Pulmonary artery endothelial cell (primary cell): Measurements from ENCODE around the gene SLFN12L. TPM values are rescaled to one million over a fixed set of nuclear protein-coding genes. Genes with fewer than 3 reads are reported as not detected.
"Not testable (repeated sequence)": the region's sequence is repeated elsewhere in the genome, so short reads cannot be mapped to it uniquely, and the experiment has no call there.

Experiments used
- DNase-seq: peaks from one replicate; pipeline ENCODE4 v3.0.0-alpha.2; 2011; ENCODE audit warnings: low read depth, low spot score
- total RNA-seq: library from RNA; depleted of rRNA; stranded (reverse); fragments of >200 nt; gene quantifications from 2 replicates; pipeline ENCODE4 v1.2.3, GENCODE V29; 2014

The SLFN12L gene
- total RNA-seq, 1 donor from 2014 or later = 0.07 TPM

DNA sequence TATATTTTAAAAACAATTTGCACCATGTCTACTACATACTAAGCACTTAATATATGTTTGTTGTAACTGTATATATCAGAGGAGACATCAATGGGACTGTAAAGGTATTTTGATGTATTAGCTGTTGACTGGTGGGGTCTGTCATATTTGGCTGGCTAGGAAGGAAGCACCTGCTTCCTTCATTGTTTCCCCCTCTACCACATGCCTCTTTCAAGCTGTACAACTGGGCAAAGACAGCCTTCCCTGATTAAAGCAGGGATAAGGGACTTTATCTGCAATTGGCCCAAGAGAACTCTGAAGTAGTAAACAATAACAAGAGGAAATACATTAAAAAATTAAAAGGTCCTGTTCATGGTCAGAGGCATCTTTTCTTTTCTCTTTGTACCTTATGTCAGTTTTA is 5.5 kb upstream of the SLFN12L start:
- DNase-seq = peak; percentile 63

DNA sequence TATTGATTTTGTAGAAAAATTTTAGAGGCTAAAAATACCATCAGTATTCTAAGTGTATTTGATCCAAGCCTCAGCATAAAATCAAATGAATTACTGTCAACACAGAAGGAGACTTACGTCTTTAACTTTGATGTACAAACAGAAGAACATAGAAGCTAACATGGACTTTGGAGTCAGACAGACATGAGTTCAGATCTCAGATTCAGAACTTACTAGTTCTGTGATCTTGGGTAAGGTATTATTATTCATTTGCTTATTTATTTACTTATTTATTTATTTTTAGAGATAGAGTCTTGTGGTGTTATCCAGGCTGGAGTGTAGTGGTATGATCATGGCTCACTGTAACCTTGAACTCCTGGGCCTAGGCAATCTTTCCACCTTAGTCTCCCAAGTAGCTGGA is 4.0 kb upstream of the SLFN12L start:
- no peak for DNase-seq

DNA sequence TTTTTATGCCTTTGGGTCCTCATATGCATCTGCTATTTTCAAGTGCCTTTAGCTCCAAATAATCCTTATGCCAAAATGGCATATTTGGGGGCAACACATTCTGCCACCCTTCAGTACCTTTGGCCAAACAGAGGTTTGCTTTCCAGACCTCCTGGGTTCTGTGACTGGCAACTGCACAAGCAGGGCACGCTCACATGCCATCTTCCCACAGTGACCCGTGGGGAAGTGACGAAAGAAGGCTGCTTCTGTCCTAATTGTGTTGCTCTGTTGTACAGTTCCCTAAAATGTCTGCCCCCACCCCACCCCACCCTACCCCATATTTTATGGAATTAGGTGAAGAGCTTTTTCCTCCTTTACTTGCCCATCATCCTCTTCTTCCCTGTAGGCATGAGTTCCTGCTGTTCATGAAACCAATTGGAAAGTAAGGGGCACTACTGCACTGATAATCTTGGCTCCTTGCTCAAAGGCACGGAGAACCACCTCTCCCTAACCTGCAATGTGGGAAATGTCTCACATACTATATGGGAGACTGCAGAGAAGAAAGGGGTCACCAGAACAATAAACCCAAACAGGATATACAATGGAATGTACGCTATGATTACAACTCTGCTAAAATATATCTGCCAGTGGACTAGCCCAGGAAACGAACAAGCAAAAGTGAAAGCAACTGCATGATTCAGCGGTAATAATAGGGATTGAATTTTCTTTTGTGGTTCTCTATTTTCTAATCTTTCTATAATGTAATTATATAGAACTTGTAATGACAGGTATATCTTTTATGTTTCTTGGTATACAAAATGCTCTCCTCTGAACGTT is 3.3 kb upstream of the SLFN12L start:
- DNase-seq = peak; percentile 70

DNA sequence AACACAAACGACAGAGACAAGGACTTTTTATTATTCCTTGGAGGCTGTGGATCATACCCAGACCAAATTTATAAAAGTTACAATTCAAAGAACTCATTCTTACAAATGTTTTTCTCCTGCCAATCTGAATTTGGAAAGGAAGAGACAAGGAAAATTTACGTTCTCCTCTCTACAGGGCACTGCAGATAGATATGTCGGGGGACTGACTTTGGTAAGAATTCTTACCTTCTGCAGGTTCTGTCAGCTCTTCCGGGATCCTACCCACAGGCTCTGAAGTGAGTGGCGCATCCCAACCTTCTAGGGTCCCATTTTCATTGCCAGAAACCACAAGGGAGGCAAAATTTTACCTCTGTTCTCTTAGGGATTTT is 2.2 kb upstream of the SLFN12L start:
- no peak for DNase-seq

DNA sequence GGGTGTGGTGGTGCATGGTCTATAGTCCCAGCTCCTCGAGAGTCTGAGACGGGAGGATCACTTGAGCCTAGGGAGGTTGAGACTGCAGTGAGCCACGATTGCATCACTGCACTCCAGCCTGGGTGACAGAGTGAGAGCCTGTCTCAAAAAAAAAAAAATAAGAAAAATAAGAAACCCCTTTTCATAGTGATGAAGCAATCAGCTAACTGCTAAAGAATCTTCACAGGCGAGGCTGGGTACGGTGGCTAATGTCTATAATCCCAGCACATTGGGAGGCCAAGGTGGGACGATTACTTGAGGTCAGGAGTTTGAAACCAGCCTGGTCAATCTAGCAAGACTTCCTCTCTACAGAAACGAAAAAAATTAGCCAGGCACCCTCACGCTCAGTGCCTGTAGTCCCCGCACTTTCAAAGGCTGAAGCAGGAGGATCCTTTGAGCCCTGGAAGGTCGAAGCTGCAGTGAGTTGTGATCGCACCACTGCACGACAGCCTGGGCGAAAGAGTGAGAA is 760 bp downstream of the SLFN12L start:
- DNase-seq = no peak

DNA sequence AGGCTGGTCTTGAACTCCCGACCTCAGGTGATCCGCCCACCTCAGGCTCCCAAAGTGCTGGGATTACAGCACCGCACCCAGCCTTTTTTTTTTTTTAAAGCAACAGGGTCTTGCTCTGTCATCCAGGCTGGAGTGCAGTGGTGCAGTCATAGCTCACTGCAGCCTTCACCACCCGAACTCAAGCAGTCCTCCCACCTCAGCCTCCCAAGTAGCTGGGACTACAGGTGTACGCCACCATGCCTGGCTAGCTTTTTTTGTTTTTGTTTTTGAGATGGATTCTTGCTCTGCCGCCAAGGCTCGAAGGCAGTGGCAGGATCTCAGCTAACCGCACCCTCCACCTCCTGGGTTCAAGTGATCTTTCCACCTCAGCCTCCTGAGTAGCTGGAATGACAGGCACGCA is 2.1 kb downstream of the SLFN12L start:
- not testable (repeated sequence) for DNase-seq

DNA sequence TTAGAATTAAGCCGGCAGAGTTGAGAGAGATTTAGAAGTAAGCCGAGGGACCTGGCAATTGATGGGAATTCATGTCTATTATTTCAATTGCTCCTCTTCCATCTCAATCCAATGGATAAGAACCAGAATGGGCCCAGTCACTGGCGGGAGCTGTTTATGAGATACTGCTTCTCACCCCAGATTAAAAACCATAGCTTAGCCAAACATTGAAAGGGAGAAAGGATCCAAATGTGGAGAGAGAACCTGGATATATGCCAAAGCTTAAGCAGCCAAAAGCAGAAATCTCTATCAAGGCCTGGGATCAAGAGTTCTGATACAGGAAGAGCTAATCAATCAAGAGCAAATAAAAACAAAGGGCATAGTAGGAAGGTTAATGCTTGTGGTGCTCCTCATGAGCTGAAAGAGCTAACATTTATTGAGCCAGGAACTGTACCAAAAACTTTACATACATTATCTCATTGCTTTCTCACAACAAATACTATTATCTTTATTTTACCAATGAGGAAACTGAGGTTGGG is 2.8 kb downstream of the SLFN12L start:
- no peak for DNase-seq

DNA sequence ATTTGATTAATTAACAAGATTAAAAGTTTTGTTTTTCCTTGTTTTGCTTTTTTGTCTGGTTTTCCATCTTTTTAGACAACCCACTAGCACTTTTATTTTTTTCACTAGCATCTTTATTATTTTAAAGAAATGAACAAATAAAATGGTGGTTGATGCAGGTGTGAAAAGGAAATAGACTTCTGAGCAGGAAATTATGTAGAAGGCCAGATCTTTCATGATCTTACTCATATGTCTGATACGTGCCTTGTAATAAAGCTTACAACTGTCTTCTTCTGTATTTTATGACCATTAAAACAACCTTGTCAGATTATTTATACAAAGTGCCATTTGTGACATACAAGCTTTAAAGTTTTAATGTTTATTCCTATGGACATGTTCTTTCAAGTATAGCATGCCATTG is 6.3 kb downstream of the SLFN12L start:
- no peak for DNase-seq

DNA sequence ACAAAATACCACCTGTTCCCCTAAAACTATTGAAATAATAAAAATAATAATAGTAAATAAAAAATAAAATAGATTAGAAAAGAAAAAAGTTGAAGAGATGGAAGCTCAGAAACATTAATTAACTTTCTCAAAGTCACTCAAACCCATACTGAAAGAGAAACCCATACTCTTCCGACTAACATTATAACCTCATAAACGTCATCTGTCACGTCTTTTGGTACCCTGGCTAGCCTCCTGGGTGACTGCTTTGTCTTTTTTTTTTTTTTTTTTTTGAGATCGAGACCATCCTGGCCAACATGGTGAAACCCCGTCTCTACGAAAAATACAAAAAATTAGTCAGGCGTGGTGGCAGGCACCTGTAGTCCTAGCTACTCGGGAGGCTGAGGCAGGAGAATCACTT is 7.6 kb downstream of the SLFN12L start:
- DNase-seq = no peak

DNA sequence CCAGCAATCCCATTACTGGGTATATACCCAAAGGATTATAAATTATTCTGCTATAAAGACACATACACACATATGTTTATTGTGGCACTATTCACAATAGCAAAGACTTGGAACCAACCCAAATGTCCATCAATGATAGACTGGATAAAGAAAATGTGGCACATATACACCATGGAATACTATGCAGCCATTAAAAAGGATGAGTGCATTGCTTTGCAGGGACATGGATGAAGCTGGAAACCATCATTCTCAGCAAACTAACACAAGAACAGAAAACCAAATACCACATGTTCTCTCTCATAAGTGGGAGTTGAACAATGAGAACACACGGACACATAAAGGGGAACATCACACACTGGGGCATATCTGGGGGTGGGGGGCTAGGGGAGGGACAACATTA is 8.2 kb downstream of the SLFN12L start:
- DNase-seq = not testable (repeated sequence)

DNA sequence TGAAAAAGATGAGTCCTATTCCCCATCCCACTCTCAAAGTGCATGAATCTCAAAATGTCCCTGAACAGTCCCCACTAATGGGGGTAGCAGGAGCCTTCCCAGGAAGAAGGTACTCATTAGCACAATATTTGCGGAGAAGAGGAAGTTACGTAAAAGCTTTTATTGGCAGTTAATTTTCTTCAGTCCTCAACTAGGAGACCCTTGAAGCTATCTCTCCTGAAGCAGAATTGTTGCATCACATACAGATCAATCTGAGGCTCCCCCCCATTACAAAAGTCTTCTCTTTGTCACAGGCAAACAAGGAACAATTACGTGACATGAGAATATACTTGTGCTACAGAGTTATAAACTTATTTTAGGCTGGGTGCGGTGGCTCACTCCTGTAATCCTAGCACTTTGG is 14.2 kb downstream of the SLFN12L start:
- DNase-seq = no peak

DNA sequence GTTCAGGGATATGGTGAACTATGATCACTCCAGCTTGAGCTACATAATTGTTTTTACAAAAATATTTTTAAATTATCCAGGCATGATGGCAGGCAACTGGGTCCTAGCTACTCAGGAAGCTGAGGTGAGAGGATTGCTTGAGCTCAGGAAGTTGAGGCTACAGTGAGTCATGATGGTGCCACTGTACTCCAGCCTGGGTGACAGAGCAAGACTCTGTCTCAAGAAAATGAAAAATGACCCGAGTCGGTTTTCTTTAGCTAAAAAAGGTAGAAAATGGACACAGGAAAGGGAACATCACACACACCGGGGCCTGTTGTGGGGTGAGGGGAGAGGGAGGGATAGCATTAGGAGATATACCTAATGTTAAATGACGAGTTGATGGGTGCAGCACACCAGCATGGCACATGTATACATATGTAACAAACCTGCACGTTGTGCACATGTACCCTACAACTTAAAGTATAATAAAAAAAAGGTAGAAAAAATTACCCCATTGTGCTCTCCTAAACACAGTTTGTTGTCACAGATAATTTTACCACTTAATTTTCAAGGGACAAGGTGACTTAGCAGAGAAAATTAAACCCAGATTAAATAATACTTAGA is 15.7 kb downstream of the SLFN12L start:
- DNase-seq = not testable (repeated sequence)

DNA sequence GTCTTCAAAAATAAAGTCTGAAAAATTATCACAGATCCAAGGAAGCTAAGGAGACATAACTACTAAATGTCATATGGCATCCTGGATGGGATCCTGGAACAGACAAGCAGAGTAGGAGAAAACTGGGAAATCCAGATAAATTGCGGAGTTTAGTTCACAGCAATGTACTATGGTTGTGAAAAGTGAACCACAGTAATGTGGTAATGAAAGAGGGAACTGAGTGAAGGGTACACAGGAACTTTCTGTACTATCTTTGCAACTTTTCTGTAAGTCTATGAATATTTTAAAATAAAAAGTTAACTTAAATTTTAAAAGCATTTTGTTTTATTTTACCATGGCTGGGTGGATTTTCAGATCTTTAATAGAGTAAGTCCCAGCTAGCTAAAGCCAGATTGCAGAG is 16.3 kb downstream of the SLFN12L start:
- DNase-seq = no peak

DNA sequence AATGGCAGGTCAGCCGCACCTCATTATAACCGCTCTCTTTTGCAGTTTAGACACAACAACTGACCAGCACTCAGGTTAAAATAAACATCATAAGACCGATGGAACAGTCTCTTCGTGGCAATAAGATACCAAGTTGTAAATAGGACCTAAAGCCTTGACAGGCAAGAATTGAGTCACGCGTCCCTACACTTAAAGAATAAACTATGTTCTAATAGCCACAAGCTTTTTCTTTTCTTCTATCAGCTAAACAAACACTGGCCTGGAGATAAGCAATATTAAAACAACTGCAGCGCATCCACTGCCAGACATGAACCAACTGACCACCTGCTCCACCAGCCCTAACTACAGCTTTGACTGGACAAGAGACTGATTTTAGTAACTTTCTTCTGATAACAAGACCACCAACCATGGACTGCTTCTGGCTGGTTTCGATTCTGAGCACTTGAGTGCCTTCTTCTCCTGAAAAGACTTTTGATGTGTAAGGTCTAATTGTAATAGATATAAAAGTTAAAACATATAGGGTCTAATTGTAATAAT is 17.5 kb downstream of the SLFN12L start:
- DNase-seq = no peak

DNA sequence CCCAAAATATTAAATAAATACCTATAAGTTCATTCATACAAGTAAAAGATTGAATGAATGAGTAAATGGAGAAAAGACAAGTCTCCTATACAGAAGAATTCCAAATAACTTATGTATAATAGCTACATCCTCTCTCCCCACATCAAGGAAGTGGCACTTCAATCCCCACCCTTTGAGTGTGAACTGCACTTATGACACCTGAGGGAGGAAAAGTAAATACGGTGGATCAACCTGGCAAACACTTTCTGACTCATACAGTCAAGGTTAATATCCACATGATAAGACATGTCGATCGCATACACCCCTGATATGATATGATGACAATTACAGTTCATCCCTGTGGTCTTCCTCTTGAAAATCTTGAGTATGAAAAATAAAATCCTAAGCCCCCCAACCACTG is 18.0 kb downstream of the SLFN12L start:
- no peak for DNase-seq

DNA sequence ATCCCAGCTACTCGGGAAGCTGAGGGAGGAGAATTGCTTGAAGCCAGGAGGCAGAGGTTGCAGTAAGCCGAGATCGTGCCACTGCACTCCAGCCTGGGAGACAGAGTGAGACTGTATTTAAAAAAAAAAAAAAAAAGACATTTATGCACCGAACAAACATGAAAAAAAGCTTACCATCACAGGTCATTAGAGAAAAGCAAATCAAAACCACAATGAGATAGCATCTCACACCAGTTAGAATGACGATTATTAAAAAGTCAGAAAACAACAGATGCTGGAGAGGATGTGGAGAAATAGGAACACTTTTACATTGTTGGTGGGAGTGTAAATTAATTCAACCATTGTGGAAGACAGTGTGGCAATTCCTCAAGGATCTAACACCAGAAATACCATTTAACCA is 19.0 kb downstream of the SLFN12L start:
- not testable (repeated sequence) for DNase-seq

DNA sequence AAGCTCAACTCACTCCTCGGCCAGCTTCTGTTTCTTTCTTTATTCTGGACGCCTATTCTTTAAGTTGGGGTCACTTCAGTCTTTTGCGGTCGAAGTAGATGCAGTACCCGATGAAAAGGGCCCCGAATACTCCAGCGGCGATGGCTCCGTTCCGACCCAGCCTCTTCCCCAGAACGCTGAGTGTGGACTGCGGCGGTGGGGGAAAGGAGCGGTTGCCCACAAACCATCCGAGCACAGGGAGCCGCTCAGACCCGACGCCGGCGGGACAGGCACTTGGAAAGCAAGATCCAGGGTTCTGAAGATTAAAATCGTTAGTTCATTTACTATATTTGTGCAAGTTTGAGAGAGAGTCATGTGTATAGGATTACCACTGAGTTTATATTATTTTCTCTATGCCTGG is 22.5 kb downstream of the SLFN12L start:
- no peak for DNase-seq

DNA sequence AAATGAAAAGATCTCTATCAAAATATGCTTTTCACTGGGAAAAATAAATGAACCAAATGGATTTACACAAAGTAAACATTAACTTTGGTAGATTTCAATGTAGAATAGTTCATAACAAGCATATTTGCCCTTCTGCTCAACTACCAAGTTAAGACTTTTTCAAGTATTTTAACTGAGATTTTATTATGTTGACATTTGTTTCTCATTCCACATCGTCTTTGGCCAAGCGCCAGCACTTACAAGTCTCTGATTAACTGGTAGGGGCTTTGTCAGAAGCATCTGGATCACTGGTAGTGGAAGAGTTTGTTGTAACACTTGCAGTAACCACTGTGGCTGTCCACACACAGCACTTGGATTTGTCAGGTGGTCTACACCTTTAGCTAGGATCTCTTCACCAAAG is 22.9 kb downstream of the SLFN12L start:
- no peak for DNase-seq

DNA sequence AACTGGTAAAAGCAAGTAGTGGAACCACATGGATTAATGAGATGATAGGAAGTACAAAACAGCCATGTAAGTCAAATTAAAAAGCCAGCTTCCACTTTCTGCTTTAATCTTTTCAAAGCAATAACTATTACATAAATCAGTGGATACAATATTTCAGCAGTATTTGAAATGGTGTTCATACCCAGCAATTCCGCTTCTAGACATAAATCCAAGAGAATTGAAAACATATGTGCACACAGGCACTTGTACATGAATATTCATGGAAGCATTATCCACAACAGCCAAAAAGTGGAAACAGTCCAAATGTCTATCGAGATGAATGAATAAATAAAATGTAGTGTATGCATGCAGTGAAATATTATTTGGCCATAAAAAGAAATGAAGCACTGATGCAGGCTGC is 27.4 kb downstream of the SLFN12L start:
- no peak for DNase-seq

DNA sequence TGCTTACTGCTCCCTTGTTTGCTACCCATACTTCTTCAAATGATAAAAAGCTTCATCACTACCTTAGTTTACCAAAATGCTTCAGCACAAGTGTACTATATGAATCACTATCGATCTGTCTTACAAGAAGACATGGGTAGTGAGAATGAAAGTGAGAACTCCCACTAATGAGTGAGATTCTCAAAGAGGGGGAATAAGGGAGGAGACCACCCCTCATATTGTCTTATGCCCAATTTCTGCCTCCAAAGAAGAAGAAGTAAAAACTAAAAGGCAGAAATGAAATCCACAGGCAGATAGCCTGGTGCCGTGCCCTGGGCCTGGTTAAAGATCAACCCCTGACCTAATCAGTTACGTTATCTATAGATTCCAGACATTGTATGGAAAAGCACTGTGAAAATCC is 29.8 kb downstream of the SLFN12L start:
- DNase-seq = not testable (repeated sequence)

DNA sequence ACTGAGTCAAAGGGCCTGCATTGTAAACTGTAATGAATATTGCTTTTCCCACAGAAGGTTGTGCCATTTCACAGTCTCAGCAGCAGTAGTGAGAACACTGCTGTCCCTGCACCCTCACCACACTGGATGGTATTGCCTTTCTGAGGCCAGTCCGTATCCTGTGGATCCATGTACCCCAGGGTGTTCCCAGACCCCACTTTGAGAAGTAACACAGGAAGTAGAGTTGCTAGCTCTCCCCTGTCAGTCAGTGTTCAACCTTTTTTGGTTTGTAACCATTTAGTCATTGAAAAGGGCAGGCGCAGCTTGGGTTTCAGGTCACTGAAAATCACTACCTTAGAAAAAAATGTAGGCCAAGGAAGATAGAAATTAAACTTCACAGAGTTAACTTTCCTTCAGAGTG is 37.9 kb downstream of the SLFN12L start:
- no peak for DNase-seq

DNA sequence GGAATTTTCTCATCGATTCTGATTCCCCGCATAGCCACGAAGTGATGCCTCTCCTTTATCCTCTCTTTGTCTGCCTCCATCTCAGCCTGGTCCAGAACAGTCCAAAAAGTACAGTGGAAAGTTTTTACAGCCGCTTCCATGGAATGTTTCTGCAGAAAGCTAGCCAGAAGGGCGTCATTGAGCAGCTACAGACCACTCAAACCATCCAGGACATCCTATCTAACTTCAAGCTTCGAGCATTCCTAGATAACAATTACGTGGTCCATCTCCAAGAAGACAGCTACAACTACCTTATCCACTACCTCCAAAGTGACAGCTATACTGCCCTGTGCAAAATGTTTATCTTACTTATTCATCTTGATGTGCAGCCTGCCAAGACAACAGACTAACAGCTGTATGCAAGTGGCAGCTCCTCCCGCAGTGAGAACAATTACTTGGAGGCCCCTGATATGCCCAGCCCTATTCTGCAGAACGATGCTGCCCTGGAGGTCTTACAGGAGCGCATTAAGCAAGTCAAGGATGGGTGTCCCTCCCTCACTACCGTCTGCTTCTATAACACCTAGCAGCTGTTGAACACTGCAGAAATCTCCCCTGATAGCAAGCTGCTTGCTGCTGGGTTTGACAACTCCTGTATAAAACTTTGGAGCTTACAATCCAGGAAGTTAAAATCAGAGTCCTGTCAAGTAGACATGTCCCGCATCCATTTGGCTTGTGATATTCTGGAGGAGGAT is 38.9 kb downstream of the SLFN12L start:
- no peak for DNase-seq
